ENCODE measurements around the gene CYB561A3.

The CYB561A3 gene

DNA sequence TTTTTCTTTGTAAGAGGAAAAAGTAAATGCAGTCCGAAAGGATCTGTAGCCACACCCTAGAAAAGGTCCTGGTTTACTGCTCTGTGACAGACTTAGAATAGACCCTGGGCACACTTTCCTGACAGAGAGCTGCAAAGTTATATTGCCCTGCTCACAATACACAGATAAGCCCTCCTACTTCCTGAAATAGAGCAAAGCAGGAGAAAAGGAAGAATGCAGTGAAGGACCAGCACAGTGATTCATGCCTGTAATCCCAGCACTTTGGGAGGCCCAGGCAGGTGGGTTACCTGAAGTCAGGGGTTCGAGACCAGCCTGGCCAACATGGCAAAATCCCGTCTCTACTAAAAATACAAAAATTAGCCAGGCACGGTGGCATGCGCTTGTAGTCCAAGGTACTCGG lies 2.2 kb downstream of the CYB561A3 start:
- TF ChIP-seq, protein P1, sequence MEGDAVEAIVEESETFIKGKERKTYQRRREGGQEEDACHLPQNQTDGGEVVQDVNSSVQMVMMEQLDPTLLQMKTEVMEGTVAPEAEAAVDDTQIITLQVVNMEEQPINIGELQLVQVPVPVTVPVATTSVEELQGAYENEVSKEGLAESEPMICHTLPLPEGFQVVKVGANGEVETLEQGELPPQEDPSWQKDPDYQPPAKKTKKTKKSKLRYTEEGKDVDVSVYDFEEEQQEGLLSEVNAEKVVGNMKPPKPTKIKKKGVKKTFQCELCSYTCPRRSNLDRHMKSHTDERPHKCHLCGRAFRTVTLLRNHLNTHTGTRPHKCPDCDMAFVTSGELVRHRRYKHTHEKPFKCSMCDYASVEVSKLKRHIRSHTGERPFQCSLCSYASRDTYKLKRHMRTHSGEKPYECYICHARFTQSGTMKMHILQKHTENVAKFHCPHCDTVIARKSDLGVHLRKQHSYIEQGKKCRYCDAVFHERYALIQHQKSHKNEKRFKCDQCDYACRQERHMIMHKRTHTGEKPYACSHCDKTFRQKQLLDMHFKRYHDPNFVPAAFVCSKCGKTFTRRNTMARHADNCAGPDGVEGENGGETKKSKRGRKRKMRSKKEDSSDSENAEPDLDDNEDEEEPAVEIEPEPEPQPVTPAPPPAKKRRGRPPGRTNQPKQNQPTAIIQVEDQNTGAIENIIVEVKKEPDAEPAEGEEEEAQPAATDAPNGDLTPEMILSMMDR (IDR thresholded peaks at IDR 0.05; ENCODE audit: extremely low read depth, insufficient read depth, missing control alignments): no peak
- DNase-seq (ENCODE audit: low spot score): no peak
- in situ Hi-C loops (cut with MboI; ENCODE audit: low pct_unique_long_range_greater_than_20kb, low sequenced_read_pairs, unreplicated experiment): no loop called here

DNA sequence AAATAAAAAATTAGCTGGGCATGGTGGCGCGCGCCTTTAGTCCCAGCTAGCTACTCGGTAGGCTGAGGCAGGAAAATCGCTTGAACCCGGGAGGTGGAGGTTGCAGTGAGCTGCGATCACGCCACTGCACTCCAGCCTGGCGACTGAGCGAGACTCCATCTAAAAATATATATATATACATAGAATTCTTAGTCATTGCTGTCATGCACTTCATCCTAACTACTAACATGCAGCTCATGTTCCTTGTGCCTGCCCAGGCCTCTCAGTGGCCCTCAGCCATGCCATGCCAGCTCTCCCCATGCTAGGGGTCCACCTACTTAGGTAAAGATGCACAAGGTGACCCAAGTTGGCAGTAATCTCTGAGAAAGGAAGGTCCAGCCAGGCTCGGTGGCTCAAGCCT lies 3.1 kb downstream of the CYB561A3 start:
- DNase-seq (ENCODE audit: low spot score): no peak
- in situ Hi-C loops (cut with MboI; ENCODE audit: low pct_unique_long_range_greater_than_20kb, low sequenced_read_pairs, unreplicated experiment): no loop called here
- TF ChIP-seq, protein P1 (IDR thresholded peaks at IDR 0.05; ENCODE audit: extremely low read depth, insufficient read depth, missing control alignments): no peak

DNA sequence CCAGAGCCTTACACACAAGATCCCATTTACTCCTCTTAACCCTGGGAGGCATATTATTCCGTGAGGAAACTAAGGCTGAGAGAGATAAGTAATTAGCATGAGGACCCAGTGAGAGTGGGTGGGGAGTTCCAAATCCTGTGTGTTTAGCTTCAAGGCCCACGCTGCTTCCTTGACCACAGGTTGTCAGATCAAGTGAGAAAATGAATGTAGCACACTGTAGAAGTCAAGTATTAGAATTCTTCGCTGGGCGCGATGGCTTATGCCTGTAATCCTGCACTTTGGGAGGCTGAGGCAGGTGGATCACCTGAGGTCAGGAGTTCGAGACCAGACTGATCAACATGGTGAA lies 3.8 kb downstream of the CYB561A3 start:
- DNase-seq (ENCODE audit: low spot score): no peak
- in situ Hi-C loops (cut with MboI; ENCODE audit: low pct_unique_long_range_greater_than_20kb, low sequenced_read_pairs, unreplicated experiment): no loop called here

DNA sequence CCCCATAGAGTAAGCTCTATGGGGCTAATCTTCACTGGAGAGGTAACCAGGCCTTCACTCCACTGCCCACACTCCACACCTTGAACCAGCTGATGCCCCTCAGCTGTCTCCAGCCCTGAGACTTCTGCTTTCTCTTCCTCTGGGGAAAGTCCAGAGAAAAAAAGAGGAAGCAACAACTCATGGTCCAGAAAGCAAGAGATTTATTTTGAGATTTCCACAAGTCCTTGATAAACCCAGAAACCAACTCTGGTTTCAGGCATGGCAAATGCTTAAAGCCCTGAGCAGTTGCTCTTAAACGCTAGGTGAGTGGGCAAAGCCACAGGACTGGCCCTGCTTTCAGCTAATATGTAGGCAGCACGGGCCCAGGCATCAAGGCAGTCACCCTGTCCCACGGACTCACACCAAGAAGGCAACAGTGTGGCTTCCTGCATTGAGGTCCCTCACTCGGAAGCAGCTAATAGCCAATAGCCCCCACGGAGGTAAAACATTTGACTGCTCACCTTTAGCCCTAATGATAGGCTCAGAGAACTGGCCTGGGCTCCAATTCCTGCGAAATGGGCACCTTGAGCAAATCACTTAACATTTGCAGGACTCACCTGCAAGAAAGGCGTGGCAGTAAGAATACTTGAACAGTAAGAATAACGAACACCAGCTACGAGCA lies 4.3 kb downstream of the CYB561A3 start:
- peak; percentile 57 for DNase-seq (ENCODE audit: low spot score)
- TF ChIP-seq, protein P1 (IDR thresholded peaks at IDR 0.05; ENCODE audit: extremely low read depth, insufficient read depth, missing control alignments): no peak
- in situ Hi-C loops (cut with MboI; ENCODE audit: low pct_unique_long_range_greater_than_20kb, low sequenced_read_pairs, unreplicated experiment): no loop called here

More for the DNA sequence above, 3.8 kb downstream of the CYB561A3 start:
- TF ChIP-seq, protein P1 (IDR thresholded peaks at IDR 0.05; ENCODE audit: extremely low read depth, insufficient read depth, missing control alignments): no peak

DNA sequence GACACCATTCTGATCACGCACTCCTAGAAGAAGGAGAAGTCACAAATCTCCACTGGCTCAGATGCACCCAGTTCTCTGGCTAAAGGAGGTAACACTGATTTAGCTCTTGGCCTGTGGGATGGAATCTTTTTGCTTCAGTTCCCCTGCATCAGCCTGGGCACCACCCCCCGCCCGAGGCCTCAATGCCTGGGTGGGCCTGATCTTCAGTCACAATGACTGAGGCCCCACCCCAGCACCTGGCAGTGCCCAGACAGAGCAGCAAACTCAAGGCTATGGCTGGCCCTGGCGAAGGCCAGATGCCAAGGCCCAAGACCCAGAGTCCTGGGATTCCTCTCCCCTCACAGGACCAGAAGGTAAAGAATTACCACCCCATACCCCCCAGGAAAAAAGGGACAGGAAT lies 5.0 kb downstream of the CYB561A3 start:
- DNase-seq (ENCODE audit: low spot score): no peak
- TF ChIP-seq, protein P1 (IDR thresholded peaks at IDR 0.05; ENCODE audit: extremely low read depth, insufficient read depth, missing control alignments): no peak
- in situ Hi-C loops (cut with MboI; ENCODE audit: low pct_unique_long_range_greater_than_20kb, low sequenced_read_pairs, unreplicated experiment): no loop called here

DNA sequence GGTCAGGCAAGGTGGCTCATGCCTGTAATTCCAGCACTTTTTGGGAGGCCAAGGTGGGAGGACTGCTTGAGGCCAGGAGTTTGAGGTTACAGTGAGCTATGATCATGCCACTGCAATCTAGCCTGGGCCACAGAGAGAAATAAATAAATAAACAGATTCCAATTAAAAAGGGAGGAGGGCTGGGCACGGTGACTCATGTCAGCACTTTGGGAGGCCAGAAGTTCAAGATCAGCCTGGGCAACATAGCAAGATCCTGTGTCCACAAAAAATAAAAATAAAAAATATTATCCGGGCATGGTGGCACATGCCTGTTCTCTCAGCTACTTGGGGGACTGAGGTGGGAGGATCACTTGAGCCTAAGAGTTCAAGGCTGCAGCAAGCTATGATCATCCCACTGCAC lies 7.5 kb downstream of the CYB561A3 start:
- in situ Hi-C loops (cut with MboI; ENCODE audit: low pct_unique_long_range_greater_than_20kb, low sequenced_read_pairs, unreplicated experiment): no loop called here
- TF ChIP-seq, protein P1 (IDR thresholded peaks at IDR 0.05; ENCODE audit: extremely low read depth, insufficient read depth, missing control alignments): no peak
- DNase-seq (ENCODE audit: low spot score): no peak

Data from GM13977 (cell line).